T47D (cell line): ENCODE measurements around the gene SLC25A4.

Experiments
- DNase-seq, 2 experiments: peaks; one replicate each; pipeline versions ENCODE4 v3.0.0 to v3.0.0-alpha.2; 2011 to 2012; ENCODE audit warnings: low read depth in 1 of 2, low spot score in 1 of 2
- JUND ChIP-seq: IDR thresholded peaks from 2 replicates; pipeline ENCODE4 v1.6.1; 2012; ENCODE audit warnings: low read depth
- in situ Hi-C: cut with HindIII; loops from 2 replicates; pipeline ENCODE4 v1.10.0; 2016; ENCODE audit warnings: low sequenced_read_pairs, low pct_unique_long_range_greater_than_20kb

The SLC25A4 gene

DNA sequence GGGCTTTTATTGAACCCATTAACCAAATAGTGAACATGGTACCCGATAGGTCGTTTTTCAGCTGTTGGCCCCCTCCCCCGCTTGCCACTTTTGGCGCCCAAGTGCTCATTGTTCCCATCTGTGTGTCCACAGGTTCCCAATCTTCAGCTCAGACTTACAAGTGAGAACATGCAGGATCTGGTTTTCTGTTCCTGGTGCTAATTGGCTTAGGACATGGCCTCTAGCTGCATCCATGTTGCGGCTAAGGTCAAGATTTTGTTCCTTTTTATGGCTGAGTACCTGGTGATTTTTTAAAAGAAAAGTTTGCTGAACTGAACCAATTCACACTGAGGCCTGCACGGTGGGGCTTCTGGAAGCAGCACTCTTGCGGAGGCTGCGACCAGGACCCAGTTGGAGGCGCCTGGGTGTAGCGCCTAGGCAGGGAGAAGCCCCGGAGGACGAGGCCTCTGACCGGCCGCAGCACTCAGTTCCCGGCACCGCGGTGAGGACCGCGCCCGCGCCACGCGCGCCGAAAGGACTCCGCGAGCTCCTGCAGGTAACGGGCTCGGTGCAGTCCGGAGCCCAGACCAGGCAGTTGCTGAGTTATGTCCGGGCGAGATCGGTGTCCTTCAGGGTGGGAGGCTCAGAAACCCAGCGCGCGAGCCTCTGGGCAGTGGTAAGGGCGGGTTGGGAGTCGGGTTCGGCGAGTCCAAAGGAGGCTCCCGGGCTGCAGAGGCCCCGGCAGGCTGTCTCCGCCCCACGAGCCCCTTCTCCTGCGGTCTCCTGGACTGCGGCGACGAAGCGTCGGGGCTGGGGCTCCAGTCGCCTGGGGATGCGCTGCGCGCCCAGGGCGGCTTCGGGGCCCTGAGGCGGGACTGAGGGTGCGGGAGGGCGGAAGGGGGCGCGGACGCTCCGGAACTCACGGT is 15.8 kb upstream of the SLC25A4 start:
- in situ Hi-C loops: no loop called here
- DNase-seq: no peak
- no peak for TF ChIP-seq JUND

GRCh38 chr4:185128272-185129119 is 14.6 kb upstream of the SLC25A4 start:
- no peak for TF ChIP-seq JUND
- in situ Hi-C loops: no loop called here
- DNase-seq: no peak

- in situ Hi-C loops: no loop called here
- TF ChIP-seq JUND: no peak
These were observed 8.7 kb upstream of the SLC25A4 start for GRCh38 chr4:185134307-185134869.

GRCh38 chr4:185137233-185137925 is 5.7 kb upstream of the SLC25A4 start:
- DNase-seq: no peak
- no peak for TF ChIP-seq JUND
- in situ Hi-C loops: no loop called here

More at GRCh38 chr4:185134307-185134869, 8.7 kb upstream of the SLC25A4 start:
- DNase-seq: peak; percentile 57 to 64

GRCh38 chr4:185138161-185138560 is 4.9 kb upstream of the SLC25A4 start:
- TF ChIP-seq JUND: no peak
- no peak for DNase-seq
- in situ Hi-C loops: no loop called here

GRCh38 chr4:185139736-185140135 is 3.3 kb upstream of the SLC25A4 start:
- no peak for DNase-seq
- in situ Hi-C loops: no loop called here
- no peak for TF ChIP-seq JUND

DNA sequence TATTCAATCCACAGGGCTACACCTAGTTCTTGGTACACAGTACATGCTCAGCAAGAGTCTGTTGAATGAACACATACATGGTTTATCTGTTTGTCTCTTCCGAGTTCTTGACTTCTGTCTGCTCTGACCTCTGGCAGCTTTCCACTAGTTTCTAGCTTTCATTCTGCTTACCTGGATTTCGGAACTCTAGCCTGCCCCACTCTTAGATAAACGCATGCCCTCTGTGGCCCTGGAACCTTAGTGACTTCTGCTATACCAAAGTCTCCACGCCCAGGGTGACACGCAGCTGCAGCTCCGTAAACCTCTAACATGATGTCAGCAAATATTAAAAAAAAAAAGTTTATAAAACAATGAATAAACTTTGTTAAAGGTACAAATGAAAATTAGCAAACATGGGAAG is 1.3 kb upstream of the SLC25A4 start:
- in situ Hi-C loops: no loop called here
- TF ChIP-seq JUND: no peak
- DNase-seq: no peak

- in situ Hi-C loops: no loop called here
- no peak for TF ChIP-seq JUND
- no peak for DNase-seq
These were observed 528 bp upstream of the SLC25A4 start for GRCh38 chr4:185142564-185142911.

DNA sequence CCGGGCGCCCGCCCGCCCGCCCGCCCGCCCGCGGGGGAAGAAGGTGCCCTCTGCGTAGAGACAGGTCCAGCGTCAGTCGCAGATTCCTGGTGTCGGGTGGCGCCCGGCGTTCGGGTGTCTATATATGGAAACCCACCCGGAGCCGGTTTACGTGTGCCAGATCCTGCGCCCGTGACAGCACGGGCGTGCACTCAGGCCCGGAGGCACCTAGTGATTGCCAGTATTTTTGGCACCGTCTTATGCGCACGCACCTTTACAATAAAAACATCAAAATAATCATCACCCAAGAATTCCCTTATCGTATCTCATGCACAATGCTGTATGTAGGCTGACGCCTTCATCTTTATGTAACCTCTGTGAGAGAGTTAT is 519 bp downstream of the SLC25A4 start:
- DNase-seq: peak; percentile 23 to 45
- TF ChIP-seq JUND: no peak
- in situ Hi-C loops: no loop called here

GRCh38 chr4:185144601-185145240 is 1.7 kb downstream of the SLC25A4 start:
- in situ Hi-C loops: no loop called here
- TF ChIP-seq JUND: no peak
- no peak for DNase-seq

DNA sequence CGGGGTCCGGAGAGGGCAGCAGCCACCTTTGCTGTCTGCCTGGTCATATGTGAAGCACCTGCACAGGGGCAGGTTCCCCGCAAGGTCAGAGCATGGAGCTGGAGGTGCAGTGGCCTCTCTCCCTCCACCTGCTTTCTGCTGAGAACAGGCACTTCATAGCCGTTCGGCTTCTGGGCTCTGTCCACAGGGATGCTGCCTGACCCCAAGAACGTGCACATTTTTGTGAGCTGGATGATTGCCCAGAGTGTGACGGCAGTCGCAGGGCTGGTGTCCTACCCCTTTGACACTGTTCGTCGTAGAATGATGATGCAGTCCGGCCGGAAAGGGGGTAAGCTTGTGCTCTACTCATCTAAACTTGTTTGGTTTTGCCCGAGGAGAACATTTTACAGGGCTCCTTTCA is 2.5 kb downstream of the SLC25A4 start:
- no peak for TF ChIP-seq JUND
- DNase-seq: no peak
- in situ Hi-C loops: no loop called here

DNA sequence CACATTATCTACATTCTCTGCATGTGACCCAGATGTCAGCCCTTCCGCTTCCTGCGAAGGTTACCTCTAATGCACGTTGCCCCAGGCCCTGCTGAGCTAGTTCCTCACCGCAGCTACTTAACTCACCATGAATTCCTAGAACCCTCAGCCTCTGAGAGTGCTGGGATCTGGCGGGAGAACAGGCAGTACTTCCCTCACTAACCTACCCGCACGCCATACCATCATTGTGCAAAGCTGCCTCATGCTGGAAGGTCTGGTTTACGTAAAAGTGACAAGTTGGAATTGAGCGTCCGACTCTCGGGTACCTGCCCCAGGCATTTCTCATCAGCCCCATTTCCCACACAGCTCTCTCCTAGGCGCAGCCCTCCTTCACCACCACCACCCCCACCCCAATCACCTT is 6.3 kb downstream of the SLC25A4 start:
- in situ Hi-C loops: no loop called here
- TF ChIP-seq JUND: no peak
- DNase-seq: no peak
